ENCODE results near the gene PYGO1.
"Not testable (repeated sequence)": the region's sequence is repeated elsewhere in the genome, so short reads cannot be mapped to it uniquely, and the experiment has no call there.

PYGO1 gene

DNA sequence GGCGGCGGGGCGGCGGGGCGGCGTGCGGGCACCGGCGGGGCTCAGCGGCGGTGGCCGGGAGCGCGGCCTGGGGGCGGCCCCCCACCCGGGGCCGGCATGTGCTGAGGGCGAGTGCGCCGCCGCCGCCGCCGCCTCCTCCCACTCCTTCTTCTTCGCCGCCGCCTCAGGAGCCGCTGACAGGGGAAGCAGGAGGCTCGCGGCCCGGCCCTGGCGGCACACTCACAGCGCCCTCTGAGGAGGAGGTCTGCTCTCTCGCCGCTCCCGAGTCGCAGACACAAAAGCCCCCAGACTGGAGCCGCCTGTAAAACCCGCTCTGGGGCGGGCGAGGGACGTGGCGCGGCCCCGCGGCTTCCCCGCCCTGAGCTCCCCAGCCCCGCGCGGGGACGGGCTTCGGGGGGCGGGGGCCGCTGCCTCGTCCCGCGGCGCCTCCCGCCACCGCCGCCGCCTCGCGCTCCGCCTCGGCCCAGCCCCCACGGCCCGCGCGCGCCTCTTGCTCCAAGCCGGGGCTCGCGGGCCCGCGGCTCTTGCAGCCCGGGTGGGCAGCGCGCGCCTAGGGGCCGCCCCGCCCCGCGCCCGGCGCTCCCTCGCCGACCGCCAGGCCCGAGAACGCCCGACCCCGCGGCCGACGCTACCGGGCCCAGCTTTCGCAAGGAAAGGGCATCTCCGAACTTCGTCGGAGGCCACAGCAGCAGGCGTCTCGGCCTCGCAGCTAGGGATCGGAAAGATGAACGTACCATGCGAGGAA is at the start of gene PYGO1:
Gene PYGO1 (minus strand): TSS at position 276 of the 745 bp plus-strand sequence. CDS start 462 bp downstream, outside the sequence.
- DNase-seq: peak; percentile 72

GRCh38 chr15:55637086-55637485 is 48.9 kb upstream of the PYGO1 start:
- no peak for DNase-seq

DNA sequence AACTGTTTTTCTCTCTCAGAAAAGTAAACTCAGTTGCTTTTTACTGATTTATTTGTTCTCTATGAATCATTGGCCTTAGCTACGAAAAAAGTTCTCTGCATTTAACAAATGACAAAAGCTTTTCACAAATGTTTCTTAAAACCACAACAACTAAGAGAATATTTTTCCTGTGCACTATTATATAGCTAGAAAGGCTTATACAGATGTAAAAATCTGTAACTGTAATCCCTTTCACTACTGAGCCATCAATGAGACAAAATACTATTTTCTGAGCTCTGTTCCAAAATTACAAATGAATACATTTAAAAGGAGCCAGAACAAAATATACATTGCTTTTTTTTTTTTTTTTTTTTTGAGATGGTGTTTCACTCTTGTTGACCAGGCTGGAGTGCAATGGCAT is 45.6 kb upstream of the PYGO1 start:
- no peak for DNase-seq

- no peak for DNase-seq
Observed at GRCh38 chr15:55632434-55632833, 44.3 kb upstream of the PYGO1 start.

DNA sequence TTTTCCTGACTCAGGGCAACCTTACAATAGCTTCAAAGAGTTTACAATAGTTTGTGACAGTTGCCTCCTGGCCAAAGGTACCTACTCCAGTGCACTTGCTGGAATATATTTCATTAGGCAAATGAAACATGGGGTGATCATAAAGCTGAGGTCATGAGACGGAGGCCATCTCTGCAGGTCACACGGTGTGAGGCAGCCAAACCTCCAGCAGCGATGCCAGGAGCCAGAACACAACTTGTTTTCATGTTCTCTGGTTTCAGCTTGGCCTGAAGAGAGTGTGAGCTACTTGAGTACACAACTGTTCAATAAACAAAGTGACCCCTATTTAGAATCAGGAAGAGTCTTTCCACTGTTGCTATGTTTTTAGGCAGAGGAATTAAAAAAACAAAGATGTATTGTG is 42.7 kb upstream of the PYGO1 start:
- DNase-seq: no peak

DNA sequence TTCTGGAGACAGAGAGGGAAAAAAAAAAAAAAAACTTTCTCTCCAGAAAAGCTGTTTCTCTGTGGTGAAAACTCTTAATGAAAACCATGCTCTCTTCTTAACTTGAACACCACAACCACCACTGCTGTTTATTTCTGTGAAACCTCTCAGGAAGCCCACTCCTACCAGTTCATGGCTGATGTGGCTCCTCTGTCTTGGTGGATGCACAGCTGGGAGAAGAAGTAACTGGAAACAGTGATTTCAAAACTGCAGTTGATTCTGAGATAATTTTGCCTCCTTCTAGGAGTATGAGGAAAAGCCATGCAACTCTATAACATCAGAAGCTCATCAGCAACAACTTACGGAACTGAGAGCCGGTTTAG is 40.2 kb upstream of the PYGO1 start:
- DNase-seq: peak; percentile 20

- DNase-seq: peak; percentile 81
Observed at GRCh38 chr15:55627730-55628368, 39.7 kb upstream of the PYGO1 start.

GRCh38 chr15:55619783-55620182 is 31.6 kb upstream of the PYGO1 start:
- DNase-seq: peak; percentile 10

- no peak for DNase-seq
Observed at GRCh38 chr15:55618387-55618786, 30.2 kb upstream of the PYGO1 start.

GRCh38 chr15:55615445-55615844 is 27.3 kb upstream of the PYGO1 start:
- DNase-seq: no peak

DNA sequence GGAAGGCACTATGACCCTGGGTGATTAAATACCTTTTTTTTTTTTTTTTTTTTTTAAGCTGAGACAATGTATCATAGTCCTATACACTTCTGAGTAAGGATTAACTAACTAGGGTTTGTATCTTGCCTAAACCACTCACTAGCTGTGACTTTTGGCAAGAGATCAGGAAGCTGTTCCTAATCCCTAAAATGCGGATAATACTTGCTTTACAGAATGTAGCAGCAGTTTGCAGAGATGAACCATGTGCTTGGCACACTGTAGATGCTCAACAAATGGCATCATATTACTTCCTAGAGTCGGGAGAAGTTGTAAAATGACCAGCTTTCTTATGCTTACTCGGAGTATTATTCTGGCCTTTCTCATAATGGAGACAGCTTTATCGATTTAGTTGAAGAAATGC is 25.6 kb upstream of the PYGO1 start:
- no peak for DNase-seq

- no peak for DNase-seq
Observed at GRCh38 chr15:55606214-55606613, 18.1 kb upstream of the PYGO1 start.

DNA sequence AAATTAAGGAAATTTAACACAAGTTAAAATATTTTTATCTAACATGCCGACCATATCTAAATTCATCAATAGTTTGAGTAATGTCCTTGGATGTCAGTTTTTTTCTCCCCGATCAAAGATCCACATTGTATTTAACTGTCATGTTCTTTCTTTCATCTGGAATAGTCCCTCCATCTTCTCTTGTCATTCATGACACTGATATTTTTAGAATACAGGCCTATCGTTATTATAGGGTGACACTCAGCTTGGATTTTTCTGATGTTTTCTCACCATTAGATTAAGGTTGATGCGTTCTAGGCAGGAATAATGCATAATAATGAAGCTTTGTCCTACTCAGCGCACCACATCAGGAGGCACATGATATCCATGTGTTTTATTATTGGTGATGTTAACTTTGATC is 13.2 kb upstream of the PYGO1 start:
- DNase-seq: no peak

DNA sequence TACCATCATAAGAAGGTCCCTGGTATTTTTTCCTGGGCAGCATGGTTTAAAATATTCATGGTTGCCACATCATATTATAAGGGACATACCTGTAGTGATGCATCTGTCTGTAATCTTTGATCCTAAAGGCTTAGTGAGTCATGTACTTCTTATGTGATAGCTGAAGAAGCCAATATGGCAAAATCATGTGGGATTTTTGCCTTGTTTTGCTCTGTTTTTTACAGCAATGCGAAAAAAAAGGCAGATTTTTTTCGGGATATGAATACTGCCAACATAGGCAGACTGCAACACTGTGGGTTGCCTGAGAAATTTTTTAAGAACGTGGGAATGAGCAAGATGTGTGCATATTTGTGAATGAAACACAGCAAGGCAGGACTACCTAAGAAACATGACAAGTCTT is 11.3 kb upstream of the PYGO1 start:
- DNase-seq: no peak

DNA sequence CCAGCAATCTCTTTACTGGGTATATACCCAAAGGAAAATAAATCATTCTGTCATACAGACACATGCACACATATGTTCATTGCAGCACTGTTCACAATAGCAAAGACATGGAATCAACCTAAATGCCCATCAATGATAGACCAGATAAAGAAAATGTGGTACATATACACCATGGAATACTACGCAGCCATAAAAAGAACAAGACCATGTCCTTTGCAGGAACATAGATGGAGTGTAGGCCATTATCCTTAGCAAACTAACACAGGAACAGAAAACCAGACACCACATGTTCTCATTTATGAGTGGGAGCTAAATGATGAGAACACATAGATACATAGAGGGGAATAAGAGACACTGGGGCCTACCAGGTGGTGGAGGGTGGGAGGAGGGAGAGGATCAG is 4.9 kb upstream of the PYGO1 start:
- not testable (repeated sequence) for DNase-seq

DNA sequence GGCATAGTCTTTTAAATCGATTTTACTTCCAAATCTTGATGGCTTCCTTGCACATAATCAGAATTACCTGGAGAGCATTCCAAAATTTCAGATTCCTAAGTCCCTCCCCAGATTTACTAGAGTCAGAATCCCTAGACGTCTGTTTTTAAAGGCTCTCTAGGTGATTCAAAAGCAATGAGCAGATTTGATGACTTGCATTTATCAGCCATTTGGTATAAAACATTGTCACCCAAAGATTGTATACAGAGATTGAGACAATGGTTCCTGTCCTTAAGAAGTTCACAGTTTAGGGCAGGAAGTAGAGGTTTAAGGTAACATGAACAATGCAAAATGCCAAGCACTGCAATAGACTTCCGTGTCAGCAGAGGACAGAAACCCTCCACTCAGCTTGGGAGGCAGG is 2.6 kb upstream of the PYGO1 start:
- no peak for DNase-seq

DNA sequence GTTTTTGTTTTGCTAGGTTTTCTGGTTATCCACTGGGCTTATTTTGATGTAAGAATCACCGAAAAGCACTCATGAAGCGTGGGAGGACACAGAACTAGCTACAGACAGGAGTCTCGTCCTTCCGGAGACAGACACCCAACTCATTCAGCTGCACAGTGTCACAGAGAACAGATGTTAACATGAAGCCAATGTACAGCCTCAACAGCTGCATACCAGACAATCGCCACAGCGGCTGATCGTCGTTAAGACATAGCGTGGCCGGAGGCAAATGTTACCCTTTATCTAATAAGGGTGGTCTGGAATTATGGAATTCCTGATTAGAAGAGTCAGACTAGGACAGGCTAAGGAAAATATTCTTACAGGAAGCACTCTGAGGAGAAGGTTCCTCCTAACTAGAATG is 1.1 kb upstream of the PYGO1 start:
- DNase-seq: peak; percentile 18

GRCh38 chr15:55588815-55589115 is 620 bp upstream of the PYGO1 start:
- no peak for DNase-seq

GRCh38 chr15:55587321-55588069 is 650 bp downstream of the PYGO1 start:
- peak; percentile 57 for DNase-seq

DNA sequence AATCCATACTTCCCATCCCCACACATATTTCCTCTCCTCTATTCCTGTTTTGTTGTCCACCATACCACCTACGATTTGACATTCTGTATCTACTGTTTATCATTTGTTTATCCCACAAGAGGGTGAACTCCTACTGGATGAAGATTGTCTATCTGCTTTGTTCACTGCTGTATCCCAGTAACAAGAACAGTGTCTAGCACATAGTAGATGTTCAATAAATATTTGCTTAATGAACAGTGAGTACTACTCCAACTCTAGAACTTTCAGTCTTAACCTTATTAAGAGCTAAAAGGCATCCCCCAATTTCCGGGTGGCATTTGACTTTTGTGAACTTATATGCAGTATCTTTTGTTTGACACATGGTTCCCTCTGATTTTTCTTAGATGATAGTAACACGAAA is 1.3 kb downstream of the PYGO1 start:
- no peak for DNase-seq

- DNase-seq: no peak
Observed at GRCh38 chr15:55576943-55577342, 11.2 kb downstream of the PYGO1 start.

DNA sequence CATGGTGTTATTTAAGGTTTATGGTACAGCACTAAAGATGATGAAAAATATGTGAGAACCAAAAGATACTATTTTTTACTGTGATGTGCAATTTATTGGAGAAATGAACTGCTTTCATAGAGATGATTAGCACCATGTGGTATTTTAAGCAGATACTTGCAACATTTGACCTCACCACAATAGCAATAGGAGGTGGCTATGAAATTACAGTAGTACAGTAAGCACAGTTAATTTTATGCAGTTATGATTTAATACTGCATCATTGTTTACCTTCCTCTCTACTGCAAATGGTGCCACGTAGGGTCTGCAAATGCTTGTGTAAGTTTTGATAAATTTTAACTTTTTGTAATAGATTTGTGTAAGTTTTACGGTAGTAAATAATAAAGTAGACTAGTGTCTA is 14.0 kb downstream of the PYGO1 start:
- no peak for DNase-seq

DNA sequence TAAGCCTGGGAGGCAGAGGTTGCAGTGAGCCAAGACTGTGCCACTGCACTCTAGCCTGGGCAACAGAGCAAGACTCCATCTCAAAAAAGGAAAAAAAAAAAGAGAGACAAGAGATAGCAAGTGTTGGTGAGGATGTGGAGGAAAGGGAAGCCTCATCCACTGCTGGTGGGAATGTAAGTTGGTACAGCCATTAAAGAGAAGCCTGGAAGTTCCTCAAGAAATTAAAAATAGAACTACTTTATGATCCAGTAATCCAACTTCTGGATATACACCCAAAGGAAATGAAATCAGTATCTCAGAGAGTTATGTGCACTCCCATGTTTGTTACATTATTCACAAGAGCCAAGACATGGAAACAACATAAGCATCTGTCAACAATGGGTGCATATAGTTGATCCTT is 14.9 kb downstream of the PYGO1 start:
- DNase-seq: no peak
